COLO829 (cell line): ENCODE results near the gene SYT1.

Experiments
- DNase-seq: peaks from one replicate; pipeline ENCODE4 v3.0.0; 2012; ENCODE audit warnings: low spot score

SYT1 gene

DNA sequence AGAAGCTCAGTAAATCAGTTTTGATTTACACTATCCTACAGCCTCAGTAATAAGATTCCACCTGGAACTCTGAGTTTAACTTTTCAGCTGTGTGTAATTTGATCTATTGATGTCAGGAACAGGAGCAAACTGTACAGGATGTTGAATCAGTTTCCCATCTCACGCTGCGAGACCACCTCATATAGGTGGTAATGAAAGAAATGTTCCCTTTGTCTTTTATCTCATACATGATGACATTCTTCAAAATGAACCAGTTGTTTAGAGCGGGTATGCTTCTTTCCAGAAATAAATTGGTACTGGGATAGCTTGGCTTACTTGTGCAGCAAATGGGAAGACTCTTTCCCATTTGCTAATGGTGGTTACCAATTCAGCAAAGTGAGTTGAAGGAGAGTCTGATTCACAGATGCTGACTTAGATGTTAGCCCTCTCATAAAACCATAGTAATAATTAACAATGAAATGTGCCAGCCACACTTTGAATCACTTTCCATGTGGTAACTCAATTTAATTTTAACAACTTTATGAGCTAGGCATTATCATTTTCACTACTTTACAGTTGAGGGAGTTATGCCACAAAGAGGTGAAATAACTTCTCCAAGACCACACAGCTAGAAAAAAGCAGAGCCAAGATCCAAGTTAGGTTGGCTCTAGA is 574.7 kb downstream of the SYT1 start:
- DNase-seq, result no peak

DNA sequence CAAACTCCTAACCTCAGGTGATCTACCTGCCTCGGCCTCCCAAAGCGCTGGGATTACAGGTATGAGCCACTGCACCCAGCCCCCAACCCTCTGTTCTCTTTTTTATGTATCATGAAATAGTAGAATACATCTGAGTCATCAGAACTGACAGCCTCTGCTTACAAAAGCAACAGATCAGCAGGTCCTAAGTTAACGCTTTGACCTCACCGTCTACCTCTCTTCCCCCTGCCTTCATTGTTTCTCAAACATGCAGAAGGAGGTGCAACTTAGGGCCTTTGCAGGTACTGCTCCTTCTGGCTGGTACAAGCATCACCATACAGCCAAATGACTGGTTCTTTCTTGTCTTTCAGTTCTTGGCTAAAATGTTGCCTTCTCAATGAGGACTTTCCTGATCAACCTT is 577.0 kb downstream of the SYT1 start:
- no peak for DNase-seq

GRCh38 chr12:79442396-79442795 is 577.8 kb downstream of the SYT1 start:
- DNase-seq, result no peak

GRCh38 chr12:79444089-79444488 is 579.5 kb downstream of the SYT1 start:
- DNase-seq, result peak; percentile 14

- no peak for DNase-seq
Measured at GRCh38 chr12:79448816-79449215, 584.2 kb downstream of the SYT1 start.

DNA sequence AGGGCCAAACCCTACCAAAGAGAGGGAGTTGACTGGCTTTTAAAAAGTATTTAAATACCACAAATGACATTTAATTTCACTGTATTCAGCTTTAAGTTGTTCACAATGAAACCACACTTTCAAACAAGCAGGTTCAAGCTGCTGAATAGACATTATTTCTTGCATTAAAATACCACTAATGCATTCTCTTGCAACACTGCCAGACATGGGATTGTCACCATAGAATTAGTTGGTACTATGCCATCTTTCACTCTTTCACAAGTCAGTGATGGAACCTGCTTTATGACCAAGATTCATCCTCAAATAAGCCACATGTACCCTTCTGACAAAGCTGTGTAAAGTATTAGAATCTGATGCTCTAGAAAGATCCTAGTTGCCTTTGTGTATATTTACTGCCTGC is 586.8 kb downstream of the SYT1 start:
- no peak for DNase-seq

DNA sequence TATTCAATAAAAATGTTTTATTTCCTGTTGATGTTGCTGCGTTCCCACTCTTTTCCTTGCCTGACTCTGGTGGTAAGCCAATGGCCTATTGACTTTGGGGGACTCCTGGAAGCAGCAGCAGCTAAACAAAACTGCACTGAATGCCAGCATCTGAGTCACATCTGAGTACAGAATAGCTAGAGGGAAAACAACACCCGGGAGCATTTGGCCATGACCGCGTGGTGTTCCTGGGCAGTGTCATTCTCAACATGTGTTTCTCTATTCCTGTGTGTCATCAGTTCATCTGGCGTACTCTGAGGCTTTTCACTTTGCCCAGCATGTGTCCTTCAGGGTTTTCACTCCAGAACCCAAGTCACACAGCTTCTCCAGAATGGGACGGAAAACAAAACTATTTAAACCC is 587.4 kb downstream of the SYT1 start:
- DNase-seq, result no peak

DNA sequence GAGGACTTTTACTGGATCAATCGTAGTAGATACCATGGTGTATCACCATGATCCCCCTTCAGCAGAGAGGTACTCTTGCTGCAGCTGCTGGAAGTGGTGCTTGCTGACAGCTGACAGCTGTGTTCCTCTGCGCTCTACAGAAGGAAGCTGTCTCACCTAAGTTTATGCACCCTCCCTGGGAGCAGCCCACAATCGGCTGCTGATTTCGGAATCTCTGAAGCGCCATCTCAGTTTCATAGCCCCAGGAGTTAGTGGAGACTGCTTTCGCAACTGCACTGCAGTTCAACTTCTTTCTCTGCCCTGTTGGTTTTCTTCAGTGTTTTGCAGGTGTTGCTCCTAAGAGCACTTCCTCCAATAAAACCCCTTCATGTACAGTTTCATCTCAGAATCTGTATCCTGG is 588.3 kb downstream of the SYT1 start:
- DNase-seq, result no peak

- DNase-seq, result no peak
Measured at GRCh38 chr12:79453820-79454219, 589.2 kb downstream of the SYT1 start.

DNA sequence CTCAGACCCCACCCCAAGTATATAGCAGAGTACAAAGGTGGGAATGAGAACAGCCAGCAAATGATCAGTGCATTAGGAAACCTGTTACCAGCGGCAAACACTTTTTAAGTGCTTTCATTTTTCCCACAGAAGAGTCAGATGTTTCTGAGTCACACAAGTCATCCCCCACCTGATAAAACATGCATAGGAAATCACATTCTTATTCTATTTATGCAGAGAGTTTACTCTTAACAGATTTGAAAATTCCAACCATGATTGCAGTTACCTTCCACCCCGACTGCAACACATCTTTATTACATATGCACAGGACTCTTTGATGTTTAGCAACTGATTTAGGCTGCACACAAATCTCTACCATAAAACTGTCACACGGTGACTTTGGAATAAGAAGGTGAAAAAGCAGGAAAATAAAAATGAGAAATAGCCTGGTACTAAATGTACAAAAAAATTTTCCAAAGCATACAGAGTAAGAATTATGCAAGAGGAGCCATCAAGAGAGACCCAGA is 589.8 kb downstream of the SYT1 start:
- no peak for DNase-seq

GRCh38 chr12:79455286-79455685 is 590.7 kb downstream of the SYT1 start:
- DNase-seq, result no peak

- DNase-seq, result no peak
Measured at GRCh38 chr12:79482323-79482722, 617.7 kb downstream of the SYT1 start.

DNA sequence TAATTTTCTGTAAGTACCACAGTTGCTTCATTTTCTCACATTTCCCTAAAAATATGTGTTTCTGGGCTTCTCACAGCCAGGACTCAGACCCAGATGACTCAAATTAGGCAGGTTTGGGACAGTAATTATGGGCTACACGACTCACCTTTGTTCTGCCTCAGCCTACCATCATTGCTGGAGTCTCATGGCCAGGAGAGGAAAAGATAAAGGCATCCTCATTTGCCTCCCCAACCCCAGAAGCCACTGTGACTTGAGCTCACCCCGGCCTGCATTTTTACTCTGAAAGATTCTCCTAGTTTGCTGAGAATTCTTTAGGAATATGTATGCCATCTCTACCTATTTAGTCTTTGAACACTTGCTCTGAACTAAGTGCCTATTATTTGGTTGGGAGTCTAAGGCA is 618.3 kb downstream of the SYT1 start:
- no peak for DNase-seq

GRCh38 chr12:79486154-79486553 is 621.6 kb downstream of the SYT1 start:
- DNase-seq, result no peak

- DNase-seq, result no peak
Measured at GRCh38 chr12:79487386-79488110, 623.0 kb downstream of the SYT1 start.
